Measurements from ENCODE around the gene TEKTIP1.
A peak's percentile ranks its signal among the peaks of the same experiment; 100 is the strongest.

The TEKTIP1 gene

DNA sequence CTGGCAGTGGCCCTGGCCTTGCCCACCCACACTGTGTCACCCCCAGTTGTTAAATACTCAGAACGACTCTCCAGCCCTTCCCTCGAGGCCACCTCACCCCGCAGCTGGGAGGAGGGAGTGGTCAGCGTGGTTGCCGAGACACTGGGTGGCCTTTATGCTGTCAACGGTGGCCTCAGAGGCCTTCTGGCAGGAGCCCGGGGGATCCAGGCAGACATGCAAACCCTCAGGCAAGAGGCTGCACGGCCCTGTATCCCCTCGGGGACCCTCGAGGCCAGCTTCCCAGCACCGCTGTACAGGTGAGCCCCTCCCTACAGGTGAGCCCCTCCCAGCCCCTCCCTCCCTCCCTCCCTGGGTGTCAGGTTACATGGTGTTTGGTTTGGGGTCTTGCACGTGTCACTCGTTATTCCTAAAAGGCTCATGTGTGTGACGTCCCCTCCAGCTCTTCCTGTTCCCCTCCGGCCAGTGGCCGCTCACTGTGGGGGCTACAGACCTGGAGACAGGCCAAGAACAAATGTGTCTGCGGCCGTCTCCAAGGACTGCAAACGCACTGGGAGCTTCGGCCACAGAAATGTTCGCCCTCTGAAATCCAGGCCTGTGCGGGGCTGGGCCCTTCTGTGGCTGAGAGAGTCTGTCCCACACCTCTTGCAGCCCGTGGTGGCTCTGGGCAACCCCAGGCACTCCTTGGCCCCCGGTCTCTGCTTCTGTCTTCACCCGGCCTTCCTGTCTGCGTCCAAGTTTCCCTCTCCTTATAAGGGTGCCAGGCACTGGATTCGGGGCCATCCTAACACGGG lies at the start of gene TEKTIP1:
TSS of gene TEKTIP1 (plus strand) at position 210 of the 791 bp plus-strand sequence. CDS start at position 214, 4 bp downstream.
- DNase-seq, result no peak

DNA sequence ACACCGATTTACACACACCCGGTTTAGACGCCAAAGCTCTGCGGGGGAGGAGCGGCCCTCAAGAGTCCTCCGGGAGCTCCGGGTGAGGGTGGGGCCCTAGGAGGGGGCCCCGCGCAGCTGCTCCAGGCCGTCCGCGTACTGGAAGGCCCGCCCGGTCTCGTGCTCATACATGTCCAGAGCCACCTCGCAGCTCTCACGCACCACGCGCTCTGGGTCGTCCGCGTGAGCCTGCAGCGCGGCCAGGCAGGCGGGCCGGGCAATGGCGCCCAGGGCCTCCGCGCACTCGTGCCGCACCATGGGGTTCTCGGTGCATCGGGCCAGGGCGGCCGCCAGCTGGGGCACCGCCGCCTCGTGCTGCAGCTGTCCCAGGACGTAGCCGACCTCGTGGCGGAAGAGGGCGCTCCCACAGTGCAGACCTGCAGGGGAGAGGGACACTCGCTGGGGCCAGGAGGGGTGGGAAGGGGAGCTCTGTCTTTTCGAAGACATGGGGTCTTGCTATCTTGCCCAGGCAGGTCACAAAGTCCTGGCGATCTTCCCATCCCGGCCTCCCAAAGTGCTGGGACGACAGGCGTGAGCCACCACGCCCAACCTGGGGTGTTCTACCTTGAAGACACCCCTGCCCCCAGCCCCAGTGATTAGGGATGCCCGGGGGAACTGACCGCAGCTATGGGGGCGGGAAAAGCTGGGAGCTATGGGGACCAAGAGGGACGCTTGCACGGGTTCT lies 47.4 kb upstream of the TEKTIP1 start:
- no peak for DNase-seq

DNA sequence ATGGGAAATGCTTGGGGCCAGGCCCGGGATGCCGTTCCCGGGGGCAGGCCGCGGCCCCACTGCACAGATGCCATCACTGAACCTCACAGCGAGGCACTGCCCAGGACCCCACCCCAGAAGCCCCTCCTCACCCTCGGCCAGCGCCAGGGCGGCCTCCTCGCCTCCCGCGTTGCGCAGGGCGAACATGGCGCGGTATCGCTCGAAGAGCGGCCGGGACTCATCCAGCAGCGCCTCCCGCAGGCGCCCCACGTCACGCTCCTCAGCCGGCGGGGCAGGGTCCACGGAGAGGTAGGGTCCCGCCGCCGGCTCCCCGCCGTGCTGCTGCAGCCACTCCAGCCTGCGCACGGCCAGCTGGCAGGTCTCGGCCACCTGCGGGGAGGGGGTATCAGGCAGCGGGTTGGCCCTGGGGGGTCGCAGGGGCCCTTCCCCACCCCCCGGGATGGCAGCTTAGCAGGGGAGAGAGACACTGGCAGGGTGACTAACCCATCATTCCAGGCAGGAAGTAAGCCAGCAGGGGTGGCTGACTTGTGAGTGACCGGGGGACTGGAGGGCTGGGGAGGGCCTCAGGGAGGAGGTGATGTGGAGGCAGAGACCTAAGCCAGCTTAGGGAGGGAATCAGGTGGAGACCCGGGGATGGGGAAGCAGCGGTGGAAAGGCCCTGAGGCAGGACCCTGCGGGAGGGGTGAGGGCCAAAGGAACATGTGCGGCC lies 46.7 kb upstream of the TEKTIP1 start:
- no peak for DNase-seq

DNA sequence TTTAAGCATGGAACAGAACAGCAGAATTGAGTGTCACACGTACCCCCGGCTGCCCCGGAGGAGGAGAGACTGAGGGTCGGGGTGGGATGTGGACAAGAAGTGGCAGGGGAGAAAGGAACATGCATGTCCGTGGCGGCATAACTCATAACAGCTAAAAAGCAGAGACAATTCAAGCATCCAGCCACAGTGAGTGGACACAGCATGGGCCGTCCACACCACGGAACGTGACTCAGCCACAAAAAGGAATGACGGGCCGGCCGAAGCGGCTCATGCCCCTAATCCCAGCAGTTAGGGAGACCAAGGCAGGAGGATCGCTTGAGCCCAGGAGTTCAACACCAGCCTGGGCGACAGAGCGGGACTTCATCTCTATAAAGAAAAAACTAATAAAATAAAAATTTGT lies 46.1 kb upstream of the TEKTIP1 start:
- no peak for DNase-seq

DNA sequence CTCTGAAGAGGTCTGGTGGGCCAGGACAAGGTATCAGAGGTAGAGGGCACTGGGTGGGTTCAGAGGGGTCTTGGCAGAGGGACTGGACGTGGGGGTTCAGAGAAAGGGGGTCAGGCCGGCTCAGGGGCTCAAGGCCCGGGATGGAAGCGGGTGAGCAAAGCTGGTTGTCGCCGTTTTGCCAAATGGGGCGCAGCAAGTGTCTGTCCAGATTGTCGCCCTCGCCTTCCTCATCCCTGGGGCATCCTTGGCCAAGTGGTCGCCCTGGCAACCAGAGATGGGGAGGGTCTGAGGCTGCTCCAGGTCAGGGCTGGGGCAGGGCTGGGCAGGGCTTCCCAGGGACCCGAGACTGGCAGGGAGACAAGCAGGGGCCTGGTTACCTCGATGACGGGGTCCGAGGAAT lies 45.3 kb upstream of the TEKTIP1 start:
- DNase-seq, result no peak

DNA sequence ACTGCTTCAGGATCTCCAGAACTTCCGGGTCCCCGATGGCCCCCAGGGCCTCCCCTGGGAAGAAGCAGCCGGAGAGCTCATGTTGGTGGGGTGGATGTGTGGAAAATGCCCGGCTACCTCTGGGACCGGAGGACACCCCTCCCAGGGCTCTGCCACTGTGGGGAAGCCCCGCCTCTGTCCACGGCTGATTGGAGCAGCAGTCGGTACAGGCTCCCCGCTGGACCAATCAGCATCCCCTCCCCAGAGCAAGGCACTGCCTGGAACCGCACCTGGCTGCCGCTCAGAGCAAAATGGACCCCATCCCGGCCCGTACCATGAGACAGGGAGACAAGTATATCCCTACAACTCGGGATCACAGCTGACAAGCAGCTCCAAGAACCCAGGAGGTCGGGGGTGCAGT lies 44.9 kb upstream of the TEKTIP1 start:
- DNase-seq, result no peak

DNA sequence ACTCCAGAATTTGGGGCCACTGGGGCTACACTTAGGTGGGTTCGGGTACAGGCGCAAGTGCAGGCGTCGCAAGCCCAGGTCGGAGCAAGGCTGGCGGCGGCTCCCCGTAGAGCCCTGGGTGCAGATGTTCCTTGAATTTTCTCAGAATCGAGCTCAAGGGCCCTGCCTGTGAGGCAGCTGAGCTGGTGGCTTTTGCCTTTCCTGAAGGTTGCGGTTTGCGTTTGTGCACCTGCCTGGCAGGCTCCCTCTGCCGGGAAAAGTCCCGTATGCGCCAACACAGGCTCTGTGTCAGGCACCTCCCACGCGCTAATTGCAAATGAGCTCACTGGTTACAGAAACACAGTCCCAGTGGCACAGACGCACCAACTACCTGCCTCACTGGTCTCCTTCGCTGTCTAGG lies 44.4 kb upstream of the TEKTIP1 start:
- DNase-seq, result no peak

DNA sequence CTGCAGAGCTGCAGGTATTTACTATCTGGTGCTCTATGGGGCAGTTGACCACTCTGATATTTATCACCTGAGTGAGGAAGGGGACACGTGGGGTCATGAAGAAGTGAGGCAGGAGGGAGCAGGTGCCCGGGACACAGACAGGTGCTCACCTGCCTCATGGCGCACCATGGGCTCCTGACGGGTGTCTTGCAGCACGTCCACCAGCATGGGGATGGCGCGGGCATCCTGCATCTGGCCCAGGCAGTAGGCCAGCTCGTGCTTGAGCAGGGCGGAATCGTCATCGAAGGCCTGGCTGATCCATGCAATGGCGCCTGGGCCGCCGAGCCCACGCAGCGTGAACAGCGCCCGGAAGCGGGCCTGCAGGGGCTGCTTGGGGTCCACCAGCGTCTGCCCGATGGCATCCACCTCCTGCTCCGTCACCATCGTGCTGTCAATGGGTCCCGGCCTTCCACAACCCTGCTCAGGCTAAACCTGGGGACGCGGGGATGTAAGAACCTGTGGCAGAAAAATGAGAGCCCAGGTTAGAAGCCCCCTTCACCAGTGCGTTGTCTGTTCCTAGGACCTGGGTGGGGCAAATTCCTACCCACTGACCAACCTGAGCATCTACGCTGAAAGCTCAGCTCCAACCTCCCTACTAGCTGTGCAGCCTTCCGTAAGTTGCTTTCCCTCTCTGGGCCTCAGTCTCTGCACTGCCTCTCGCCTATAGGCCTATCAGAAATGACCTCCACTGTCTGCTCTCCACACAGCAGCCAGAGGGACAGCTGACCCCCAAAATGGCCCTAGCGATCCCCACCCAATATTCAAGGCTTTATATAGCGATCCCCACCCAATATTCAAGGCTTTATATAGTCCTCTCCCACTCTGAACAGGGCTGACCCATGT lies 42.3 kb upstream of the TEKTIP1 start:
- DNase-seq, result no peak

DNA sequence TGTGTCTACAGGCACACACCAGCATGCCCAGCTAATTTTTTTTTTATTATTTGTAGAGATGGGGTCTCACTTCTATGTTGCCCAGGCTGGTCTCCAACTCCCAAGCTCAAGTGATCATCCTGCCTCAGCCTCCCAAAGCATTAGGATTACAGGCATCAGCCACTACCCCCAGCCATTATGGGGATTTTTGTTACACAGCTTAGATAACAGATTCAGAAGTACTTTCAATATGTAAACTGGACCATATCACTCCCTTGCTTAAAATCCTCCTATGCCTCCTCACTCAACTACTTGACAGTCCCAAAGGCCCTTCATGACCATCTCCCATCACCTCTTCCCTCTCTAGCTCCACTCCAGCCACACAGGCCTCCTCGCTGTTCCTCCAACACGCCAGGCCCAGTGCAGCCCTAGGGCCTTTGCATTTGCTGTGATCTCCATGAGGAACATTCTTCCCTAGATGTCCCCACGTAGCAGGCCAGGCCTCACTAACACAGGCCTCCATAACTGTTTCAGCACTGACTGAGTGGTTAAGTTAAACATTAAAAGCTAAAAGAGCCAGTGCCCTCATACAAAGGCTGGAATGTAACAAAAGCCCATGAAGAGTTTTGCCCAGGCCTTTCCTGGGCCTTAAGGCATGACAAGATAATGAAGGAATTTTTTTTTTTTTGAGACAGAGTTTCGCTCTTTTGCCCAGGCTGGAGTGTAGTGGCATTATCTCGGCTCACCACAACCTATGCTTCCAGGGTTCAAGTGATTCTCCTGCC lies 41.0 kb upstream of the TEKTIP1 start:
- DNase-seq, result no peak

DNA sequence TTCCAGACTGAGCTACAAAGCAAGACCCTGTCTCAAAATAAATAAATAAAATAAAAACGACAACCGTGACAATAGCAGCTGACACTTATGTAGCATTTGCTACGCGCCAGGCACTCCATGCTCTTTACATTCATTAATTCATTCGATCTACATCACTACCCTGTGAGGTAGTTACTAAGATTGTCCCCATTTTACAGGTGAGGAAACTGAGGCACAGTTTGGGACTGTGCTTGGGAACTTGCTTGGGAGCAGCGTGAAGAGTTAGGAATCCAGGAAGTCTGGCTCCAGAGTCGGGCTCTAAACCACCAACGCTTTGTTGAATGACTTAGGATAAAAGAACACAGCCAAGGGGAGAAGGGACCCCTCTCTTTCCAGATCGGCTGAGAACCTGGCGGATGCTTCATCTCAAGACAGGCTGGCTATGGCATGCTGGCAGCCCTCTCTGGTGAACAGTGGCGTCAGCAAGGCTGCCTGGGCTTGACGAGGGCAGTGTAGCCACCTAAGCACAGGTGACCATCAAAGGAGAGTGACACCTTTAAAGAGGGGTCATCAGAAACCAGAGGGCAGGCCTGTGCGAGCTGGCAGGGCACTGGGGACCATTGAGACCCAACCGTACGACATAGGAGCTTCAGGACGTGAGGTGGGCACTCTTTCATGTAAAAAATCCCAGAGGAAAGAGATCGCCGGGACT lies 39.1 kb upstream of the TEKTIP1 start:
- no peak for DNase-seq

DNA sequence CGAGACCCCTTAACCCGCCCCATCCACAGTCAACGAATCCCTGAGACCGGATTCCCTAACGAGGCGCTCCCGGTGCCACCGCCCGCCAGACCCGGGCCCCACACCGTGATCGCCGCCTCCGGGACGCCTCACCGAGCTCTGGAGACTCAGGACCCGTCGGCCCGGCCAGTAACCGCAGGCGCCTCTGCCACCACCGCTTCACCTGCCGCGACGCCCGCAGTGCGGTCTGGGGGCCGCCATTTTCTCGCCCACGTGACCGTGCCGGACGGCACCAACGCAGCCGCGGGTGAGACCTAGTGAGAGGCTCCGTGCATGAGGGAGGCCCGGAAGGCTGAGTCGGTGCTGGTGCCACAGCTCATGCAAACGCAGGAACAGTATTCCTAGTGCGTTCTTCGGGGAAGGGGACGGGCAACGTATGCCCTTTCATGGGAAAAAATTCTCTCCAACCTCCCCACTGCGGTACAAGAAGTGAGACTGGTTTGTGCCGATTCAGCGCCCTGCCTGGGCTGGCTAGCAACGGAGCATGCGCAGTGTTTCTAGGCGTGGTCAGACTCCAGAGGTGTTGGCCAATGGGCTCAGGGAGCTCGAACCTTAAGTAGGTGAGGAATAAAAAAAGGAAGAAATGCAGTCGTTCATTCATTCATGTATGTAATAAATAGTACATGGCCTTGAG lies 38.4 kb upstream of the TEKTIP1 start, which contains the start of gene DOHH:
TSS of gene DOHH (minus strand) at position 246 of the 673 bp plus-strand sequence. CDS start 3,860 bp downstream, outside the sequence.
- DNase-seq, result peak; percentile 97

DNA sequence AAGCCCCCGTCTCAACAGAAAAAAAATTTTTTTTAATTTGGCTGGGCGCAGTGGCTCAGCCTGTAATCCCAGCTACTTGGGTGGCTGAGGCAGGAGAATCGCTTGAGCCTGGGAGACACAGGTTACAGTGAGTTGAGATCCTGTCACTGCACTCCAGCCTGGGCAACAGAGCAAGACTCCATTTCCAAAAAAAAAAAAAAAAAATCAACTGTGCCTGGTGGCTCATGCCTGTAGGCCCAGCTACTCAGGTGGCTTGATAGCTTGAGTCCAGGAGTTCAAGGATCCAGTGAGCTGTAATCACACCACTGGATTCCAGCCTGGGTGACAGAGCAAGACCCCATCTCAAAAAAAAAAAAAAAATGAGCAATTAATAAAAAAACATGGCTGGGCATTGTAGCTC lies 37.2 kb upstream of the TEKTIP1 start:
- no peak for DNase-seq

DNA sequence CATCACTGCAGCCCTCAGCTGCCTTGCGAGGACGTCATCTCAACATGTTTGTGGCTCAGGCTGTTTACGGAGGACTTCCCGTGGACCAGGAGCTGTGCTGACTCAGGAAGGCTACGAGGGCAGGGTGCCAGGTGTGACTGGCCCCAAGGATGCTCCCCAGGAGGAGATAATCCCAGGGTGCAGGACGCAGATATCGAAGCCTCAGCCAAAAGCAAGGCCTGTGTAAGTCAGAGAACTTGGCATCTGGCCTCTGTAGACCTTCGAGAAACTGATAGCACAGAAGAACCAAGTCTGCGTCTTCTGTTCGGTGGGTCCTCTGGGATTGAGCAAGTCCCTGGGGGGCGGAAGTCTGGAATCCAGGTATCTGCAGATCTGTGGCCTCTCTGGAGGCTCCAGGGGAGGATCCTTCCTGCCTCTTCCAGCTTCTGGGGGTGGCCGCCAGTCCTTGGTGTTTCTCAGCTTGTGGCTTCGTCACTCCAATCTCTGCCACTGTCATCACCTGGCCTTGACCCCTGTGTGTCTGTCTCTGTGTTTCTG lies 35.9 kb upstream of the TEKTIP1 start:
- no peak for DNase-seq

DNA sequence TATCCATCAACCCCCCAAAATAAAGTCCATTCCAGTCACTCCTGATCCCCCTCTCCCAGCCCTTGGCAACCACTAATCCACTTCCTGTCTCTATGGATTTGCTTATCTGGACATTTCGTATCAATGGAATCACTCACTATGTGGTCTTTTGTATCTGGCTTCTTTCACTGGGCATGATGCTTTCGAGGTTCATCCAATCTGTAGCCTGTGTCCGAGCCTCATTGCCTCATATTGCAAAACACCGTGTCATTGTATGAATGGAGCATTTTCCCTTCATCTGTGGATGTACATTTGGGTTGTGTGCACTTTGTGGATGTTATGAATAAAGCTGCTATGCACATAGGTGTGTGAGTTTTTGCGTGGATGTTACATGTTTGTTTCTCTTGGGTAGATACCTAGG lies 34.2 kb upstream of the TEKTIP1 start:
- DNase-seq, result no peak

DNA sequence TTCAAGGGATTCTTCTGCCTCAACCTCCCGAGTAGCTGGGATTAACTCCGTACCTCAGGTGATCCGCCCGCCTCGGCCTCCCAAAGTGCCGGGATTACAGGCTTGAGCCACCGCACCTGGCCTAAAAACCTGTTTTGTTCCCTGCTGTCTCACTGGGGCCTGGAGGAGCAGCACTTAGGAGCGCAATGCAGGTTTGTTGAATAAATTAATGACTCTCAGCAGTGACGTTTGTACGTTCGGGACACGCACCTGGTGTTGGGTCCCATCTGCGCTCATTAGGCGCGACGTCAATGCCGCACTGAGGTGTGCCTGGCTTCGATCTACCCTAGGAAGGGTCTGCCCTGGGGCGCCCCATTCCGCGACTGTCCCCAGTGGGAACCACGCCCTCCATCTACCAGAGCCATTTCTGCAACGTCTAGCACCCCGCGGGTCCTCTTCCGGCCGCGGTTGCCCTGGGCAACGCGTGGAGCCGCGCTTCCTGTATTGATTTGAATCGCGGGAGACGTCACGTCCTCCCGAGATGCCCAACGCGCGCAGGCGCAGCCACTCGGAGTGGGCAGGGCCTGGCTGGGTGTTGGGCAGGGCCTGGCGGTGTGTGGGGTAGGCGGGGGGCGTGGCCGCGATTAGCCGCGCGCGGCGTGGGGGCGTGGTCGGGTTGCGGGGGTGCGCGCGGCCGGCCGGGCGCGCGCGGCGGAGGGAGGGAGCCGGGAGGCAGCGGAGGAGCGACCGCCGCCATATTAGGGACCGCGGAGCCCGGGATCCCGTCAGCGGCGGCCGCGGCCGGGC lies 33.2 kb upstream of the TEKTIP1 start, which contains the start of gene FZR1:
TSS of gene FZR1 (plus strand) at position 714 of the 786 bp plus-strand sequence. CDS start 16,679 bp downstream, outside the sequence.
- peak; percentile 99 for DNase-seq

DNA sequence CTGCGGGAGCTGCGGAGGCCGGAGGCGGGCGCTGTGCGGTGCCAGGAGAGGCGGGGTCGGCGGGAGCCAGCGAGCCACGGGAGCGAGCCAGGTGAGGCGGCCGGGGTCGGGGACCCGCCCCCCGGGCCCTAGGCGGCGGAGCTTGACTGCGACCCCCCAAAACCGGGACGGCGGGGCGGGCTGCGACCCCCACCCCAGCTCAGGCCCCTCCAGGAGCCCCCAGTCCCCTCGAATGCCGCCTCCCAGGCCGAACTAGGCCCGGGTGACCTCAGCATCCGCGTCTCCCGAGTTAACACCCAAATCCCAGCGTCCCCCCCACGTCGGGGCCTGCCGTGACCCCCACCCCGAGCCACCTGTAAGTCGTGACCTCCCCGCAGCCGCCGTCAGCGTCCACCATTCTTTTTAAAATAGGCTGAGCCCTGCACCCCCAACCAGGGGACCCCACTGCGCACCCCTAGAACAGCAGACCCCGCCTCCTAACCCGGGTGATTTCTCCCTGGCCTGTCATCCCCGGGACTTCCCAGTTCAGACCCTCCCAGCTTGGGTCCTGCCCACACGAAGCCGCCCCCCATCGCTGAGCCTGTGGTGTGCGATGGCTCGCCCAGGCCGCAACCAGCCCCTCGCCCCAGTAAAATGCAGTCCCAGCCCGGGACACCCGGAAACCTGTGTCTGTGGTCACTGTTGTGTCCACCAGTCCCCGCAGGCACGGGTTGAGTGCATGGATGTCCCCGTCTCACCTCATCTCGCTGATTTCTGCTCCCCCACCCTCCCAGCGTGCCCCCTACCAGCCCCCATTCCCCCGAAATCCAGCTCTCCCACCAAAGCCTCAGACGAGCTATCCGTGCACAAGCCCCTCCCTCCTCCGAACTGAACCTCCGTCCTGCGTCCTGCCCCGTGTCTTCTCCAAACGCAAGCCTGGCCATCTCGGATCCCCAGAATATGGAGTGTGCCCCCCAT lies 32.3 kb upstream of the TEKTIP1 start:
- DNase-seq, result no peak

DNA sequence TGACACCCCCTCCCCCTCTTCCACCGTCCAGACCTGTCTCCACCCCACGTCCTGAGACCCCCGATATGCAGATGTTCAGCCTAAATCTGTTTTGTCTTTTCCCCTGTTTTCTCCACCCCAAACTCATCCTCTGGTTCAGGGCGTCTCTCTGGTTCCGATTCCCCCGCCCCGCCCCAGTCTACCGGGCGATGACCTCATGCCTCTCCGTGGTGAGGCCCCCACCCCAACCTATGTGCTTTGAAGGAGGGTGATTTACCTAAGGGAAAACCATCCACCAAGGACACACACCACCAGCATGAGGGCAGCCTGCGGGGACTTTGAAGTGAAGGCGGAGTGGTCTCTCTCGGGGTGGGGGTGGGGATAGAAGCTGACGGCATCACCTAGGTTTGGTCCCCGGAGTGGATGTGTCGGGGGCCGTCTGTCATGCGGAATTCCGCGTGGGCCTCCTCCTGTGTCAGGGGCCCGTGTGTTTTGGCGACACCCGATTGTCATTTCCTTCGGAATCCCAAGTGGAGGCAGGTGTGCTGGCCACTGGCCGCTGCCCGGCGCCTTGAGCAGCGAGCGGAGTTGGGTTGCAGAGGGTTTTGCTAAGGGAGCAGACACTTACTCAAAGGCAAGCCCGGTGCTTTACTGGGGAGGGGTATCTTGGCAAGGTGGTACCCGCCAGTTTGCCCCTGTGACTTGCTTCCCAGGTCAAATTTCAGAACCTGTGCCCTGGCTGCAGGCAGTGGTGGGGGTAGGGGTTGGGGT lies 31.4 kb upstream of the TEKTIP1 start:
- DNase-seq, result no peak

Data from fibroblast of upper back skin (primary cell).